GM21515 (cell line): ENCODE data around the gene CEP164.

Experiments used
- ATAC-seq: cut with Tn5 transposase; IDR thresholded peaks from one replicate; pipeline ENCODE4 v1.9.1; 2021; ENCODE audit not compliant: unreplicated experiment

CEP164 gene

GRCh38 chr11:117356126-117356890 lies 28.7 kb downstream of the CEP164 start:
- ATAC-seq = no peak

- no peak for ATAC-seq
Observed at GRCh38 chr11:117361432-117361831, 33.8 kb downstream of the CEP164 start.

GRCh38 chr11:117366248-117366647 lies 38.6 kb downstream of the CEP164 start:
- no peak for ATAC-seq

- no peak for ATAC-seq
Observed at GRCh38 chr11:117366875-117367274, 39.2 kb downstream of the CEP164 start.

- no peak for ATAC-seq
Observed at GRCh38 chr11:117369534-117369933, 41.9 kb downstream of the CEP164 start.

- no peak for ATAC-seq
Observed at GRCh38 chr11:117371453-117371852, 43.8 kb downstream of the CEP164 start.

- no peak for ATAC-seq
Observed at GRCh38 chr11:117374316-117375055, 46.8 kb downstream of the CEP164 start.

GRCh38 chr11:117375960-117376359 lies 48.3 kb downstream of the CEP164 start:
- no peak for ATAC-seq

GRCh38 chr11:117376517-117376916 lies 48.9 kb downstream of the CEP164 start:
- ATAC-seq = no peak

GRCh38 chr11:117378976-117379865 lies 51.6 kb downstream of the CEP164 start:
- no peak for ATAC-seq

- no peak for ATAC-seq
Observed at GRCh38 chr11:117380676-117381075, 53.0 kb downstream of the CEP164 start.

- ATAC-seq = no peak
Observed at GRCh38 chr11:117381481-117382387, 54.1 kb downstream of the CEP164 start.

GRCh38 chr11:117382746-117383145 lies 55.1 kb downstream of the CEP164 start:
- no peak for ATAC-seq

GRCh38 chr11:117384045-117384444 lies 56.4 kb downstream of the CEP164 start:
- no peak for ATAC-seq

GRCh38 chr11:117385471-117385870 lies 57.8 kb downstream of the CEP164 start:
- no peak for ATAC-seq

- ATAC-seq = no peak
Observed at GRCh38 chr11:117385906-117386305, 58.3 kb downstream of the CEP164 start.

GRCh38 chr11:117387992-117388755 lies 60.5 kb downstream of the CEP164 start:
- no peak for ATAC-seq

GRCh38 chr11:117390743-117391142 lies 63.1 kb downstream of the CEP164 start:
- ATAC-seq = no peak

- ATAC-seq = no peak
Observed at GRCh38 chr11:117391181-117391580, 63.5 kb downstream of the CEP164 start.
